HEK293T (cell line): ENCODE data around the gene EIPR1.
"Not testable (repeated sequence)": the region's sequence is repeated elsewhere in the genome, so short reads cannot be mapped to it uniquely, and the experiment has no call there.

Source experiments
- CTCF ChIA-PET: fragments of 350-600 bp; formaldehyde crosslinking; extraction: SDS; loops from one replicate; lab custom pipeline; 2021; ENCODE audit warnings: antibody characterized with exemption, inconsistent platforms; lab: Yijun Ruan, JAX
- POLR2A ChIA-PET: fragments of 350-600 bp; formaldehyde crosslinking; extraction: SDS; loops from one replicate; lab custom pipeline; 2020; ENCODE audit warnings: antibody characterized with exemption, inconsistent platforms; lab: Yijun Ruan, JAX
- DNase-seq: peaks from one replicate; pipeline ENCODE4 v3.0.0; 2012; ENCODE audit warnings: mixed read lengths; ENCODE audit errors: extremely low spot score
- ARNT ChIP-seq: fragments of 450-650 bp; IDR thresholded peaks from 2 replicates; pipeline ENCODE4 v1.6.1; 2017; ENCODE audit warnings: mild to moderate bottlenecking
- BHLHE40 ChIP-seq: fragments of 450-650 bp; IDR thresholded peaks from 2 replicates; pipeline ENCODE4 v1.6.1; 2016; ENCODE audit warnings: mild to moderate bottlenecking, moderate library complexity, borderline replicate concordance
- CTBP1 ChIP-seq: fragments of 450-650 bp; IDR thresholded peaks from 2 replicates; pipeline ENCODE4 v1.6.1; 2016; ENCODE audit warnings: borderline replicate concordance
- ELF4 ChIP-seq: fragments of 450-650 bp; IDR thresholded peaks from 2 replicates; pipeline ENCODE4 v1.6.1; 2017; ENCODE audit warnings: antibody characterized with exemption
- FOXA1 ChIP-seq: fragments of 450-650 bp; IDR thresholded peaks from 2 replicates; pipeline ENCODE4 v1.6.1; 2016; ENCODE audit warnings: mild to moderate bottlenecking
- FOXK2 ChIP-seq: fragments of 450-650 bp; IDR thresholded peaks from 2 replicates; pipeline ENCODE4 v1.6.1; 2016; ENCODE audit warnings: mild to moderate bottlenecking
- FOXM1 ChIP-seq: fragments of 450-650 bp; IDR thresholded peaks from 2 replicates; pipeline ENCODE4 v1.6.1; 2017; ENCODE audit warnings: mild to moderate bottlenecking, borderline replicate concordance
- HDGF ChIP-seq: fragments of 450-650 bp; IDR thresholded peaks from 2 replicates; pipeline ENCODE4 v1.6.1; 2017; ENCODE audit warnings: antibody characterized with exemption, borderline replicate concordance
- L3MBTL2 ChIP-seq: fragments of 450-650 bp; conservative IDR thresholded peaks from 2 replicates; pipeline ENCODE4 v1.6.1; 2016; ENCODE audit warnings: mild to moderate bottlenecking
- LEF1 ChIP-seq: fragments of 450-650 bp; IDR thresholded peaks from 2 replicates; pipeline ENCODE4 v1.6.1; 2017; ENCODE audit warnings: mild to moderate bottlenecking, borderline replicate concordance
- NFRKB ChIP-seq: fragments of 450-650 bp; IDR thresholded peaks from 2 replicates; pipeline ENCODE4 v1.6.1; 2016; ENCODE audit warnings: mild to moderate bottlenecking, moderate library complexity
- PKNOX1 ChIP-seq: fragments of 450-650 bp; IDR thresholded peaks from 2 replicates; pipeline ENCODE4 v1.6.1; 2016
- SP1 ChIP-seq: fragments of 450-650 bp; IDR thresholded peaks from 2 replicates; pipeline ENCODE4 v1.6.1; 2017
- SUZ12 ChIP-seq: fragments of 450-650 bp; IDR thresholded peaks from 2 replicates; pipeline ENCODE4 v1.6.1; 2016; ENCODE audit warnings: mild to moderate bottlenecking
- TARDBP ChIP-seq: fragments of 450-650 bp; IDR thresholded peaks from 2 replicates; pipeline ENCODE4 v1.6.1; 2016
- ZNF384 ChIP-seq: fragments of 450-650 bp; IDR thresholded peaks from 2 replicates; pipeline ENCODE4 v1.6.1; 2016

Gene EIPR1

GRCh38 chr2:3289171-3289515, 88.5 kb downstream of the EIPR1 start:
- TF ChIP-seq ZNF384 = no peak
- no peak for TF ChIP-seq FOXK2
- TF ChIP-seq FOXA1 = no peak
- no peak for TF ChIP-seq TARDBP
- no peak for TF ChIP-seq PKNOX1
- TF ChIP-seq LEF1 = no peak
- TF ChIP-seq SP1 = no peak
- no peak for TF ChIP-seq FOXM1
- TF ChIP-seq ELF4 = no peak
- no peak for TF ChIP-seq L3MBTL2
- TF ChIP-seq HDGF = no peak
- CTCF ChIA-PET = no interaction called here
- no peak for DNase-seq
- POLR2A ChIA-PET = no interaction called here

- TF ChIP-seq ARNT (no peak), SUZ12 (no peak), TARDBP (no peak), BHLHE40 (no peak), ZNF384 (no peak), ELF4 (no peak), FOXA1 (no peak), FOXK2 (no peak), L3MBTL2 (no peak), PKNOX1 (no peak), FOXM1 (no peak), NFRKB (no peak), CTBP1 (no peak), LEF1 (no peak), SP1 (no peak), HDGF (no peak)
- DNase-seq = no peak
- CTCF ChIA-PET = no interaction called here
- POLR2A ChIA-PET = no interaction called here
Measured at GRCh38 chr2:3288470-3289170, 89.0 kb downstream of the EIPR1 start.

GRCh38 chr2:3287896-3288295, 89.7 kb downstream of the EIPR1 start:
- CTCF ChIA-PET = no interaction called here
- POLR2A ChIA-PET = no interaction called here
- DNase-seq = no peak

GRCh38 chr2:3286646-3287036, 91.0 kb downstream of the EIPR1 start:
- DNase-seq, POLR2A ChIA-PET, CTCF ChIA-PET: not testable (repeated sequence)

More at GRCh38 chr2:3287896-3288295, 89.7 kb downstream of the EIPR1 start:
- TF ChIP-seq FOXA1 (no peak), PKNOX1 (no peak), FOXK2 (no peak), CTBP1 (no peak), HDGF (no peak), SUZ12 (no peak), SP1 (no peak)

GRCh38 chr2:3285901-3286645, 91.5 kb downstream of the EIPR1 start:
- ChIA-PET POLR2A (no interaction called here), CTCF (no interaction called here)
- no peak for DNase-seq
- no peak for TF ChIP-seq CTBP1
- TF ChIP-seq FOXA1 = no peak
- no peak for TF ChIP-seq NFRKB
- no peak for TF ChIP-seq TARDBP

GRCh38 chr2:3284657-3285630, 92.7 kb downstream of the EIPR1 start:
- CTCF ChIA-PET = no interaction called here

GRCh38 chr2:3283876-3284656, 93.6 kb downstream of the EIPR1 start:
- CTCF ChIA-PET, POLR2A ChIA-PET, DNase-seq: not testable (repeated sequence)

More at GRCh38 chr2:3284657-3285630, 92.7 kb downstream of the EIPR1 start:
- DNase-seq = no peak
- no peak for TF ChIP-seq ARNT
- TF ChIP-seq ZNF384 = no peak
- no peak for TF ChIP-seq SP1
- no peak for TF ChIP-seq BHLHE40
- TF ChIP-seq SUZ12 = no peak
- no peak for TF ChIP-seq L3MBTL2
- TF ChIP-seq FOXK2 = no peak
- POLR2A ChIA-PET = no interaction called here
